ENCODE results near the gene GLT1D1.

The GLT1D1 gene

DNA sequence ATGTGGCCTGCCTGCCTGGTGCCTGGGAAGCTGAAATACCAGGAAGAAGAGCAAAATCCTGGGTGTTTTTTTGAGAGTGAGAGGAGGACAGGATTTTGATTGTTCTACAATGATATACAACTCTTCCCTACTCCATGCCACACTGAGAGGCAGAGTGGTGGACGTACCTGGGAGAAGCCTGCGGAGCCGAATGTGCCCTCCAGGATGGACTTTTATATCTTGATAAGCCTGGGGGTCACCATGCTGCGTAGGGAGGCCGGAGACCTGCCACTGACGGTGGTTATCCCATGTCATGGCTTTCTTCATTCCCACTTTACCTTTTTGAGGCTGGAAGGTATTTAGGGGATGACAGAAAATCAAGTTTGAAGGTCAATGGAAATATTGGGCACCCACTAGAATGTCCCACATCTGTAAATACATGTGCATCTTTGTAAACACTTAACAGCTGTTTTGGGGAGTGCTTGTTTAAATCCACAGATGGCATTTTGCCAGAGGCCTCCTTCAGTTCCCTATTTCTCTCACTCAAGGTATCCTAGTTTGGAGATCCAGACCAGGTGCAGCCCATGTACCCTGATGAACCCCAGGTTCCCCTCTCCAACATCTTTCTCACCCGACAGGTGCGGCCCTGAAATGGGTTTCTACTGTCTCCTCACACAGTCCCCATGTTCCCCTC is 1.1 kb upstream of the GLT1D1 start:
- no peak overlapping the region for H3K27ac ChIP-seq

DNA sequence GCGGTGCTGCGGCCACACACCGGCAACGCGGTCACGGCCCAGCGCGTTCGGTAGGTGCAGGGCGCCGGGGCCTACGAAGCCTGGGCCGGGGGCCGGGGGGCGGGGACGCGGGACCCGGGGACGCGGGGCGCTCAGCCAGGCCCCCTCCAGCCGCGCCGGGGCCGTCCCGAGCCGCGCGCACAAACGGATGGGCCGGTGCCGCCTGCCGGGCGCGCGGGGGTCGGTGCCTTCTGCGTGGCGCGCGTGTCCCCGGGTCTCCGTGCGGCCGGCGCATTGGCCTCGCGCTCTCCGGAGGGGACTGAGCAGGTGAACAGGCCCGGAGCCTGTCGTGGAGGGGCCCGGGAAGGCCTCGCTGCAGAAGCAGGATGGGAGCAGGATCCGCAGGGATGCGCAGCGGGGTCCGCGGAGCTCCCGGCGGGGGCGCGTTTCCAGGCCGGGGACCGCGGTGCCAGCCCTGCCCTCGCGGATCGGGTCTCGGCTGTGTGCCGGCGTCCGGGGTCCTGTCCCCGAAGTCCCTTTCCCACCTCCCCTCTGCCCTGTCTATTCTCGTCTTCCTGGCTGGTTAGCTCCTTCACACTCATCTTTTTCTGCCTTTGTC is 421 bp downstream of the GLT1D1 start:
- H3K27ac ChIP-seq = no peak overlapping the region
- TF ChIP-seq, protein P1, sequence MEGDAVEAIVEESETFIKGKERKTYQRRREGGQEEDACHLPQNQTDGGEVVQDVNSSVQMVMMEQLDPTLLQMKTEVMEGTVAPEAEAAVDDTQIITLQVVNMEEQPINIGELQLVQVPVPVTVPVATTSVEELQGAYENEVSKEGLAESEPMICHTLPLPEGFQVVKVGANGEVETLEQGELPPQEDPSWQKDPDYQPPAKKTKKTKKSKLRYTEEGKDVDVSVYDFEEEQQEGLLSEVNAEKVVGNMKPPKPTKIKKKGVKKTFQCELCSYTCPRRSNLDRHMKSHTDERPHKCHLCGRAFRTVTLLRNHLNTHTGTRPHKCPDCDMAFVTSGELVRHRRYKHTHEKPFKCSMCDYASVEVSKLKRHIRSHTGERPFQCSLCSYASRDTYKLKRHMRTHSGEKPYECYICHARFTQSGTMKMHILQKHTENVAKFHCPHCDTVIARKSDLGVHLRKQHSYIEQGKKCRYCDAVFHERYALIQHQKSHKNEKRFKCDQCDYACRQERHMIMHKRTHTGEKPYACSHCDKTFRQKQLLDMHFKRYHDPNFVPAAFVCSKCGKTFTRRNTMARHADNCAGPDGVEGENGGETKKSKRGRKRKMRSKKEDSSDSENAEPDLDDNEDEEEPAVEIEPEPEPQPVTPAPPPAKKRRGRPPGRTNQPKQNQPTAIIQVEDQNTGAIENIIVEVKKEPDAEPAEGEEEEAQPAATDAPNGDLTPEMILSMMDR (conservative IDR thresholded peaks at IDR 0.05) = no peak

More for the DNA sequence above, 1.1 kb upstream of the GLT1D1 start:
- TF ChIP-seq, protein P1 (conservative IDR thresholded peaks at IDR 0.05) = no peak

DNA sequence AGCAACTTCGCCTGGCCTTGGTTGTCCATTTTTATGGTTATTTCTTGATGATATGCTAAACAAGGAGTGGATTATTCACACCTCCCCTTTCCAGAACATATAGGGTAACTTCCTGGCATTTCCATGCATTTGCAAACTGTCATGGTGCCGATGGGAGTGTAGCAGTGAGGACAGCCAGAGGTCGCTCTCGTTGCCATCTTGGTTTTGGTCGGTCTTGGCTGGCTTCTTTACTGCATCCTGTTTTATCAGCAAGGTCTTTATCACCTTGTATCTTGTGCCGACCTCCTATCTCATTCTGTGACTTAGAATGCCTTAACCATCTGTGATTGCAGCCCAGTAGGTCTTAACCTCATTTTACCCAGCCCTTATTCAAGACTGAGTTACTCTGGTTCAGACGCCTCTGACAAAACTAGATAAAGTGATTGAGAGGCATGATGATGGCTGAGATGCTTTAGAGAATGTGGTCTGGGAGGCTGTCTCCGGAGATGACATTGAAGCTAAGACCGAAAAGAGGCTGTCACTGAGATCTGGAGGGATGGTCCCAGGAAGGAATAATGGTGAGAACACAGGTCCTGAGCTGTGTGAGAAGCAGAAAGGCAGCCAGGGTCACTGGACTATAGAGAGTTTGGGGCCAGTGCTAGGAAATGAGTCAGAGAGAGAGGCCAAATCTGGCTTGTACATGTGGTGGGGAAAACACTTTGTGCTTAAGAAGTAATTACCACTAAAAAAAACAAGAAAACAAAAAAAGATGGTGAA is 2.9 kb downstream of the GLT1D1 start:
- TF ChIP-seq, protein P1 (conservative IDR thresholded peaks at IDR 0.05) = no peak
- H3K27ac ChIP-seq = no peak overlapping the region

DNA sequence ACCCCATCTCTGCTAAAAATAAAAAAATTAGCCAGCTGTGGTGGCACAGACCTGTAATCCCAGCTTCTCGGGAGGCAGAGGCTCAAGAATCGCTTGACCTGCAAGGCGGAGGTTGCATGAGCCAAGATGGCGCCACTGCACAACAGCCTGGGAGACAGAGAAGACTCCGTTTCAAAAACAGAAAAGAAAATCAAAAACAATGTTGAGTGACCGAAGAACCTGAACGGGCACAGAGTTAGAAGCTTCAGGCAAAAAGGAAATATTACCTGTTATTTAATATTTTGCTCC is 3.5 kb downstream of the GLT1D1 start:
- no peak overlapping the region for H3K27ac ChIP-seq

DNA sequence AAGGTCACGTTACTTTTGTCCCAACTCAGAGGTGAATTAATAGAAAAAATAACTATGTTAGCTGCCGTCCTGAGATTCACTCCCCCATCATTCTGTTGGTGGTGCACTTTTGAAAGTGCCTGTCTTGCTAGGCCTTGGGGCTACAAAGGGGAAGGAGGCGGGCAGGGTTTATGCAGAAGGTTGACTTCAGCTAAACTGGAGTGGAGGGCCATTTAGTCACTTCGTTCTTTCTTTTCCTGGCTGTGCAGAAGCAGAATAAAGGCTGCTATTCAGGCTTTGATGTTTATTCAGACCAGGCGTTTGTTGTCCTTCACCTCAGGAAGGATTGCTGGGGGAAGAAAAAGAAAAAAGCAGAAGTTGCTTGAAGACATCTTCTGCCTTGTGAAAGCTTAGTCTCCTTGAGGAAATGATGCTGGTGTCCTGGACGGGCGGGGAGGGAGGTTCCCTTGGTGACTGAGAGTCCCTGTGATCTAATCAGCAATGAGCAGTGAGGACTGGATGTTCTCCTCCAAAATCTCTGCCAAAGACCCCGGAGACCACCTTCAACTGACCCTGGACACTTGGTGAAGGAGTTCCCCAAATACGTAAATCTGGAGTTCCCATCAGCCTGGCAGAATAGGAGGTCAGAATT is 4.0 kb downstream of the GLT1D1 start:
- H3K27ac ChIP-seq = no peak overlapping the region
- TF ChIP-seq, protein P1 (conservative IDR thresholded peaks at IDR 0.05) = no peak

More for the DNA sequence above, 3.5 kb downstream of the GLT1D1 start:
- TF ChIP-seq, protein P1 (conservative IDR thresholded peaks at IDR 0.05) = no peak

DNA sequence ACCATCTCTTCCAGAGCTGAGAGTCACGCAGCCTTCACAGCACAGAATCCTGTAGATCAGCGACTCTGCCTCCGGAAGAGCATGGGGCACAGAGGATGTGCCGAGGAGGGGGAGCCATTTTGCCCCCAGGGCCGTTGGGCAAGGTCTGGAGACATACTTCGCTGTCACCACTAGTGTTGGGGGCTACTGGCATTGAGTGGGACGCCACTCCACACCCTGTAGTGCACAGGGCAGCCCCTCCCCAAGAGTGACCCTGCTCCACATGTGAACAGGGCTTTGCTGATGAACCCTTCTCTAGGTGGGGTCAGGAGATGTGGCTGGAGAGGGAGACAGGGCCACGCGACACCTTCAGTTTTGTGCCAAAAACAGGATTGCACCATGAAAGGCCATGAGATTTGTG is 6.0 kb downstream of the GLT1D1 start:
- TF ChIP-seq, protein P1 (conservative IDR thresholded peaks at IDR 0.05) = no peak
- no peak overlapping the region for H3K27ac ChIP-seq

Measured in VCaP (cell line).